HuH-7.5 (cell line): ENCODE results near the gene SNIP1.
"Not testable (repeated sequence)": the region's sequence is repeated elsewhere in the genome, so short reads cannot be mapped to it uniquely, and the experiment has no call there.

Experiments
- DNase-seq: peaks from one replicate; pipeline ENCODE4 v3.0.0; 2011; ENCODE audit warnings: low spot score

The SNIP1 gene, protein sequence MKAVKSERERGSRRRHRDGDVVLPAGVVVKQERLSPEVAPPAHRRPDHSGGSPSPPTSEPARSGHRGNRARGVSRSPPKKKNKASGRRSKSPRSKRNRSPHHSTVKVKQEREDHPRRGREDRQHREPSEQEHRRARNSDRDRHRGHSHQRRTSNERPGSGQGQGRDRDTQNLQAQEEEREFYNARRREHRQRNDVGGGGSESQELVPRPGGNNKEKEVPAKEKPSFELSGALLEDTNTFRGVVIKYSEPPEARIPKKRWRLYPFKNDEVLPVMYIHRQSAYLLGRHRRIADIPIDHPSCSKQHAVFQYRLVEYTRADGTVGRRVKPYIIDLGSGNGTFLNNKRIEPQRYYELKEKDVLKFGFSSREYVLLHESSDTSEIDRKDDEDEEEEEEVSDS

DNA sequence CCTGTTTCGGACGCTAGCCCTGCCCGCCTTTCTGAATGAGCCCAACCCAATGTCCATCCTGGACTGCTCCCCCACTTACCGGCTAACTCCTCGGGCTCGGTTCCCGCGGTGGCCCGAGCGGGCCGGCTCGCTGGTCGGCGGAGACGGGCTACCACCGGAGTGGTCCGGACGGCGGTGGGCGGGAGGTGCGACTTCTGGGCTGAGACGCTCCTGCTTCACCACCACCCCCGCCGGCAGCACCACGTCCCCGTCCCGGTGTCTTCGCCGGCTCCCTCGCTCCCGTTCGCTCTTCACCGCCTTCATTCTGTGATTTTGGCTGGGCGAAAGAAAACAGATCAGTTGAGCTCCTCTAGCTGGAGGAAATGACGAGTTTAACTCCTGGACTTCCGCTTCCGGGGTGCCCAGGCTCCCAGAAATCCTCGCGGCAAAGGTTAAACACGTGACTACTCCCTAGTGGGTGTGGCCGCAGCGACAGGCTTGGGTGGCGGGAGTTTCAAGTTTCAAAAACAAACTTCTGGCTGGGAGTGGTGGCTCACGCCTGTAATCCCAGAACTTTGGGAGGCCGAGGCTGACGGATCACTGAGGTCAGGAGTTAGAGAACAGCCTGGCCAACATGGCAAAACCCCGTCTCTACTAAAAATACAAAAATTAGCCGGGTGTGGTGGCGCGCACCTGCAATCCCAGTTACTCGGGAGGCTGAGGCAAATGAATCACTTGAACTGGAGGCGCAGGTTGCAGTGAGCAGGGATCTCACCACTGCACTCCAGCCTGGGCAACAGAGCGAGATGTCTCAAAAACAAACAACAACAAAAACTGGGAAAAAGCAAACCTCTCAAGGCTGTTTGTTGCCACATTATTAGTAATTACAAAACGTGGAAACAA, at the start of gene SNIP1:
Gene SNIP1, minus strand, starts transcription at position 367 of the 882 bp plus-strand sequence. Its CDS starts 64 bp downstream, at position 303.
- DNase-seq: peak; percentile 90

DNA sequence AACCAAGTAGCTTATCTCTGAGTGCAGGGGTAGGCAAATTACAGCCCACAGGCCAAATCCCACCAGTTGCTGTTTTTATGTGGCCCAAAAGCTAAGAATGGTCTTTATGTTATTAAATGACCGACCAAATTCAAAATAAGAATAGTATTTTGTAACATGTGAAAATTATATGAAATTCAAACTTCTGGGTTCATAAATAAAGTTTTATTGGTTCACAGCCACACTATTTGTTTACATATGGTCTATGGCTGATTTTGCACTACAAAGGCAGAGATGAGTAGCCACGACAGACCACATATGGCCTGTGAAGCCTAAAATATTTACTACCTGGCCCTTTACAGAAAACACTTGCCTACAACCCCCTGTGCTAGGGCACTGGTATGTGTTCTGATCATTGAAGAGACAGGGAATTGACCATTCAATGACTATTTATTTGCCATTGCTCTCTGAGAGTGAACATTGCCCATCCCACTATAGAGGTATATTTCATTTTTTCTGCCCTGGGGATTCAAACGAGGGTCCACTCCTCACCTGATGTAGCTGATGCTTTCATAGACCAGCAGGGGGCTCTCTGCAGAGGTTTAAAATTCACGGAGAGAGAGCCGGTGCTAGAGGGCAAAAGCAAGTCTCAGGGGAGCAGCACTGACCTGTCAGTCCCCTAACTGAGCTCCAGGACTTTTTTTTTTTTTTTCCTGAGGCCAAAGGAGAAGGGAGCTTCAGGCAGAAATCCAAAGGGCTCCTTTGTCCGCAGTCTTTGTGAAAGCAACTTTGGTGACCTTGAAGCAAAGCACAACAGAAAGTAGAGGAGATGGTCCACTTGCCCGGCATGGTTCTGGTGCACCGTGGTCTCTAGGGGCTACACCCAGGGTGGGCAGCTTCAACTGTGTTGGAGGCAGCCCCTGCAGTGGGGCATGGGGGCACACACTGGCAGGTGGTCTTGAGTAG, 48.9 kb upstream of the SNIP1 start:
- DNase-seq: peak; percentile 56

DNA sequence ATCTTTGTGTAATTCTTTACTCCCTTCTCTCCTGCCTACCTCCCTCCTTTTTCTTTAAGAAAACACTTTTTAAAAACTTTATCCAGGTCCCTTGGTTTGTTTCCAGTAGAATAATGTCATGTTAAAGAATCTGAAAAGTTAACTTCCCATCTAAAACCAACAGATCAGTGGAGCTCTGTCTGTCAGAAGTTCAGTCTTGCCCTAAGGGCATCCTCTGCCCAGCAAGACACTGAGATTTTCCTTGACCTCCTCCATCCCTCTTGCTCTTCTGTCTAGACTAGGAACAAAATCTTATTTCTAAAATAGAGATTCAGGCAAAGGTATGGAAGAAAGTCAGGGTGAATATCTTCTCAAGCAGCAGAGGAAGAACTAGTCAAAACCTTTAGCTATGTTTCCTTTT, 47.3 kb upstream of the SNIP1 start:
- no peak for DNase-seq

DNA sequence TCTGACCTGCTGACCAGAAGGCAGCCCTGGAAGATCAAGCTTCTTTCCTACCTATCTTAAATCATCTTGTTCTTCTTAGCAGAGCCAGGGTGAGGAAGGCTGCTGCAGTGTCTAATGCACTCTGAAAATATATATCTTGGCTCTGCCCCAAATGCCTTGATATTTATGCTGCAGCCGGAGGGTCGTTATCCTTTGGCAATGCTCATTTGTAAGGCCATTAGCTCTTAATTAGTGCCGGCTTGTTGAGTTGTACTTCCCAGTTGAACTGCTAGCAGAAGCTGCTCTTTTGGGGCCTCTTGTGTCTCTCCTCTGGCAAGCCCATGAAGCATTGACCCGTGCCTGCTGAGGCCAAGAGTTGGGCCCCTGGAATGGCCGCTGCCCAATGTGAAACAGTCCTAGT, 45.8 kb upstream of the SNIP1 start:
- DNase-seq: no peak

DNA sequence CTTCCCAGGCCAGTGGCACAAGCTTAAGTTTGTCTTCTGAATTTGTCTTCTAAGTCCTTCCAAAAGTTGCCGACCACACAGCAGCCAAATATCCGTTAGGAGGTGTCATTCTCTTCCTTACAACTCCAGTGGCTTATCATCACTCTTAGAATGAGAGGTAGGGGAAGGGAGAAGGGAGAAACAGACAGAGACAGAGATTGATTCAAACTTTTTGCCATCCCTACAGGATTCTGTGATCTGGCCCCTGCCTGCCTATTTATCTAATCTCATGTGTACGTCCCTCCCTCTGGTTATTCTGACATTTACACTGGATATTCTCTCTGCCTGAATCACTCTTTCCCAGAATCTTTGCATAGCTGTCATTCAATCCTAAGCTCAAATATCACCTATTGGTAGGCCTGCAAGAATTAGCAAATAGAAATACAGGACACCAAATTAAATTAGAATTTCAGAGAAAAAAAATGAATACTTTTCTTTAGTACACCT, 42.1 kb upstream of the SNIP1 start:
- DNase-seq: no peak

DNA sequence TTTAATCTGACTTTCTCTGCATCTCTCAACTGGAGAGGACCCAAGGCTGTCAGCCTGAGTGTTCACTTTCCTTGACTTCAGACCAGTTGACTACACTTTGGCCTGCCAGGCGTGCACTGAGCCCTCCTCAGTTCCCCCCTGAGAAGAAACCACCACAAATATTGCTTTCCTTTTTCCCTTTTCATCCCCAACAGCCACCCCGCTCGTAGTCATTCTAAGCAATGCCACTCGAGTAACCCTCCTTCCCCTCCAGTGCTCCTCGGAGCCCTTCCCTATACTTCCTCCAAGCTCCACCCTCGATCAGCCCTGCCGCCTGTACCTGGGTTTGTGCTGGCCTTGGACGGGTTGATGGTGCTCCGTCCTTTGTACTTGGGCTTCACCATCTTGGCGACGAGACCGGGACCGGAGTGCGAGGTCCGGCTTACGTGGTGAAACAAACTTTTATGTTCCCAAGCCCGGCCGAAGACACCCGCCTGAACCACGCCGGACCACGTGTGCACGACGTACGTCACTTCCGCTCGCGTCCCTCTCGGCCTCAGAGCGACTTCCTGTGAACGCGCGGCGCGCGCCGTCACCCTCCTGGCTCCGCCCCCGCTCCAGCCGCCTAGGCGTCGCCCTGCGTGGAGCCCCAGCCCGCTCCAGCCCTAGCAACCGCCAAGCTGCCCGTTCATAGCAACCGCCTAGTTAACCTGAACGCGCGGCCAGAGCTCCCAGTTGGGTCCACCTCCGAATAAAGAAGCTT, 41.5 kb upstream of the SNIP1 start, which contains the start of gene GNL2:
Gene GNL2, minus strand, starts transcription at position 498 of the 742 bp plus-strand sequence. Its CDS starts 115 bp downstream, at position 383.
- DNase-seq: peak; percentile 91

DNA sequence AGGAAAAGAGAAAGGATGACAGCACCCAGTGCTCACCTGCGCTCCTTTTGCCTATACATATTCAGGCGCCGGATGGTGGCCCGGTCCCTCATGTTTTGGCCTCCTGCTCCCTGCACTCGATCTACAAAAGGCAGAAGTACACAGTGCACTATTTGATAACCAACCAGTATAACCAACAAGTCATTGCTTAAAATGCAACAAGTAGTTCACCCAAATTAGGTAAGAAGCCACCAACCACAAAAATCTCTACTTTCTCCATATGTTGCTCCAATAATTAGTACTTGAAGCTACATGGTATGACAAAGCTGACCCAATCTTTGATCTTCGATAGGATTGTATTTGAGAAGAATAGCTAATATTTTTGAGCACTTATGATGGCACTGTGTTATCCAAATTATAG, 39.6 kb upstream of the SNIP1 start:
- no peak for DNase-seq

DNA sequence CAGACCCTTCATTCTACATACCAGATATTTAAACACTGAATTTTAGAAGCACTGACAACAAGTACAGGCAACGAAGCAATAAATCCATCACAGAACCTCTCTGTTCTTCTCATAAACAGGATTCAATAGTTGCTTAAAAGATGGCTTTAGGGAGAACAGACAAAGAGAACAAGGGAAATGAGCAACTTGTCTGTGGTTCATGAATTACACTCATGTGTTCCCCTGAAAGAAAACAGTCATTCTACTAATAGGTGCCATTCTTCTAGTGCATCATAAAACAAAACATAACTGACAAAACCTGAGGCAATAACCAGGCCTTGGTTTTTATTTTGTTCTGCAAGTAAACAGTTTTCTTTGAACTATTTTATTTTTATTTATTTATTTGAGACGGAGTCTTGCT, 34.8 kb upstream of the SNIP1 start:
- no peak for DNase-seq

DNA sequence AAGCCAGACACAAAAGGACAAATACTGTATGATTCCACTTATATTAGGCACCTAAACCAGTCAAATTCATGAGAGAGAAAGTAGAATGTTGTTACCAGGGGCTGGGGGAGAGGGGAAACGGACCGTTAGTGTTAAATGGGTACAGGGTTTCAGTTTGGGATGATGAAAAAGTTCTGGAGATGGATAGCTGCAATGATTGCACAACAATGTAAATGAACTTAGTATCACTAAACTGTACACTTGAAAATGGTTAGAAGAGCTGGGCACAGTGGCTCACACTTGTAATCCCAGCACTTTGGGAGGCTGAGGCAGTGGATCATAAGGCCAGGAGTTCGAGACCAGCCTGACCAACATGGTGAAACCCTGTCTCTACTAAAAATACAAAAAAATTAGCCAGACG, 30.5 kb upstream of the SNIP1 start:
- not testable (repeated sequence) for DNase-seq

DNA sequence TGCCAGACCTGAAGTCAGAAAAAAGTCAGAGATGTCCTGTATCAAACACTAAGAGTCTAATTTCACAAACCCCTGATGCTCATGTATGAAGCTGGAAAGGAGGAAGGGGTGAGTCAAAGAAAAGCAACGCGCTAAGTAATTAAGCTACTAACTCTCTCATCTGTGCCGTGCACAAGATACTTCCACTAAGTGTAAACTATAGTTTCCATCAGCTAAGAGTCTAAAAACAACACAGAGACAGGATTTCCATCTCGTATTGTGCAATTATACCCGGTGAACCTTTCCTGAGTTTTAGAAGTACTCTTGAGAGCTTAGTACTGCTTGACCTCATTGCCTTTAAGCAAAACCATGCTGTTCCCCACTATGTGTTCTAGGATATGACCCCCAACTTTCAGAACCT, 21.6 kb upstream of the SNIP1 start:
- no peak for DNase-seq

DNA sequence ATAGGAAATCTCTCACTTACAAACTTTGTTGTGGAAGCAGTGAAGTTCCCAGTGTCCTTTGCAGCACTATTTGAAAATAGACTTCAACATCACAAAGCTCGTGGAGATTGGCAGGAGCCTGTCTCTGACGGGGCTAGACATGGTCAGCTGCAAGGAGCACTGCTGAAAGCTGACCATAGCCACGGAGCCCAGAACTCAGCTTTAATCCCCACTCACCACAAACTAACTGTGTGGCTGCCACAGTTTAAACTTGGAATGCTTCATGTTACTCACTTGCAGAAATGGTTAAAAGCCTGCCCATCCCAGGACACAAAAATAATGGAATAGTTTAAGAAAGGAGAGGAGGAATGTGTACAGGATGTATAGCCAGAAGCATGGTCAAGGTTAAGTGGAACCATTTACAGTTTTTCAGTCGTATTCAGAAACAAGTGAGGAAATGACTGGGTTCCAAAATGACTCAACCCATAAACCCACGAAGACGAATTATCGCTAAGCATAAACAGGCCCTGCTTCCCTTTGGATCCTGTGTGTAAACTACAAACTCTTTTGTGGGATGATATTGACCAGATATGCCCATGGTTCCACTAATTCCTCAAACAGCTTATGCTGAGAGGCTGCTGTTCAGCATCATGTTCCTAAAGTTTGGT, 20.9 kb upstream of the SNIP1 start:
- DNase-seq: no peak

DNA sequence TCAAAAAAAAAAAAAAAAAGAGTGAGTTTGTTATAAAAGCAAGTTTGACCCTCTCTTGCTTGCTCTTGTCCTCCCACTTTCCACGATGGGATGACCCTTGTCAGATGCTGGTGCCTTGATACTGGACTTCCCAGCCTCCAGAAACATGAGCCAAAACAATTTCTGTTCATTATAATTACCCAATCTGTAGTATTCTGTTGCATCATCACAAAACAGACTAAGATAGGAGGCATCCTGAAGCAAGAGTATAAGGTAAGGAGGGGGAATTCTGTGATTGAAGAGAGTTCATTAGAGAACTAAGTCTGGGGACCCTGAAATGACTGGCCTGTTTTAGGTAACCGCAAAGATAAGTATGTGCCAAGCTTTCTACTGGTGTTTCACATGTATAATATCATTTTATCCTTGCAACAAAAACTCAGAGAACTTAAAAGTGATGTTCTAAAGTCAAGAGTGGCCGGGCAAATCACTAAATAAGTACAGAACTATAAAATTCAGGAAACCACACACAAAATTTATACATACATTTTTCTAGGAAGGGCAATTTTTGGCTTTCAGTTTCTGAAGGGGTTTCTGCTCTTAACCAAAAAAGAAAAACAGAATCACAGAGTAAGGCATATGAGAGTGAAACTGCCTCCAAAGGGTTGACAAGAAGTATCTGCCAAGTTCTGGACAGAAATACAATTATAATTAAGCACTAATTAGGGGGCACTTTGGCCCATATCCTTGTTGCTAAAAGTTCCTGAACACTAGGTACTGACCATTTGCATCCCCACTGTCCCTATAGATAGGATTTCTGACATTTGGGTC, 16.6 kb upstream of the SNIP1 start:
- DNase-seq: no peak

DNA sequence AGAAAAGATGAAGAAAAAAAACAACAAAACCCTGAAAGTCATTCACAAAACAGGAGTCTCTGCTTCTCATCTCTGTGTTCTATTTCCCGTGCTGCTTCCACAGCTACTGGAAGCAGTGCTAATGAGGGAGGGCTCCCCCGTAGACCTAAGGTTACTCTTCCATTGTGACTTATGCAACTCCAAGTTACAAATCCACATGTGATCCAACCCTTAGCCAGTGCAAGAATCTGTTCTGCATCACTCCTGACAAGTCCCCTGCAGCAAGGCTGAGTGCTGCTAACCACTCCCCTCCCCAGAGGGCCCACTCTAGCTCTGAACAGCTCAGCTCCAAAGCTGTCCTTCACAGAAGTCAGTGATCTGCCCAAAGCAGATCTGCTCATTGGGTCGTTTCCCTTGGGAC, 12.9 kb upstream of the SNIP1 start:
- DNase-seq: no peak

DNA sequence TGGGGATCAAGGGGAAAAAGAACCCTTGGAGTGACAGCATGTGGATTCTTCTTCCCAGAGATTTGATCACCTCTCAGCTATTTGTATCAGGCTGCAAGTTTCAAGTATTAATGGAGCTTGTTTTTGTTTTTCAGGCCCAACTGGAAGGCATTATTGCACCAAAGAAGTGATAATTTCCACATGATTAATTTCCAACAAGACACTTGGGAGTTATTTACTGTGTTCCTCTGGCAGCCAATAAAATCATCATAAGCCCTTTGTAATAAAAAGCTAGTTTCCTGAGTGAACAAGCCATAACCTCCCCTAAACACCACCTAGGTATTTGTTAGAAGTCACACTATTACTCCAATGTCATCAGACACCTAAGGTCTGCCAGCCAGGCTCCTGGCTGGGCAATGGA, 10.8 kb upstream of the SNIP1 start:
- DNase-seq: no peak

DNA sequence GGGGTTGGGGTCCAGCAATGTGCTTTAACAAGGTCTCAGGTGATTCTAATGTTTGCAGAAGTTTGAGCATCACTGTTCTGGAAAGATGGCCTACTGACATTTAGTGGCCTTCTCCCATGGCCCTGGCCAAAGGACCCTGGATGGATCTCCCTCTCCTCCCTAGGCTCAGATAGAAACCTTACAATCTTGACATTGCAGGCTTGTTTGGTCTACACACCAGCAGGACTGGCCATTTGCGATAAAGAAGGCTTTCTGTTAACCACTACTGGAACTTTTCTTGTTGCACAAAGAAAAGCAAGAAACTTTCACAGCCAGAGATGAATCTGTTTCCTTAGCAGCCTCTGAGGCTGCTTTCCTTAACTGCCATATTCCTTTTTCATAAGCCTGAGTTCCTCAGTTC, 8.9 kb upstream of the SNIP1 start:
- no peak for DNase-seq

DNA sequence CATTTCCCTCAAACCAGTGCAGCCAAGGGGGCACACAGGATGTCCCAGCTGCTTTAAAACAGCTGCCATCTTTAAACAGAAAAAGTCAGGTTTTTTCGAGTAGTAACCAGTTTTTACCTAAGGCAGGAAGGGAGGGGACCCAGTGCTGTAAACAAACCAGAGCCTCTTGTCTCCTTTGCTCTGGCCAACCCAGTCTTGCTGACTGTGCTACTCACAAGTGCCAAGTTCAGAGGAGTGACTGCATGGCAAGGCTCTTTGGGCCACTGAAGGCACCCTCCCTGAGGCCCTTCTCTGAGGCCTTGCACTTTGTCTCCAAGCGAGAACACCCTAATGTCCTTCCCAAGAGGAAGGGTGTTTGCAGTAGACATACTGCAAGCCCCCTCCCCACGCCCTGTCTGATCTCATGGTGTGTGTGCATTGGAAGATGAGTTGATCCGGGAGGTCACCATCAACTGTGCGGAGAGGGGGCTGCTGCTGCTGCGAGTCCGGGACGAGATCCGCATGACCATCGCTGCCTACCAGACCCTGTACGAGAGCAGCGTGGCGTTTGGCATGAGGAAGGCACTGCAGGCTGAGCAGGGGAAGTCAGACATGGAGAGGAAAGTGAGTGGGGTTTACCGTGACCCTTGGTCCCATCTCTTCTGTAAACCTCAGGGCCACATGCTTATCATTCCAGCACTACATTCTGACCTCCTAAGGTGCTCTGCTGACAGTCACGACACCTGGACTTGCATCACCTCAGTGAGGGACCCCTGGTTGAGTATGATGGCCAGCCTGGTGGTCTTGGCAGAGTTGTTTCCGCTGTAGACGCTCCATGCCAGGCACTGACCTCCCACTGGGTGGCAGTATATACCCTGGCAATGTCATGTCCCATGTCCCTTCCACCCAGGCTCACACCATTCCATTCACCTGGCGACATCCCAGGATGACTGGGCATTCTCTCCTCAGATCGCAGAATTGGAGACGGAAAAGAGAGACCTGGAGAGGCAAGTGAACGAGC, 7.3 kb upstream of the SNIP1 start:
- DNase-seq: peak; percentile 32

DNA sequence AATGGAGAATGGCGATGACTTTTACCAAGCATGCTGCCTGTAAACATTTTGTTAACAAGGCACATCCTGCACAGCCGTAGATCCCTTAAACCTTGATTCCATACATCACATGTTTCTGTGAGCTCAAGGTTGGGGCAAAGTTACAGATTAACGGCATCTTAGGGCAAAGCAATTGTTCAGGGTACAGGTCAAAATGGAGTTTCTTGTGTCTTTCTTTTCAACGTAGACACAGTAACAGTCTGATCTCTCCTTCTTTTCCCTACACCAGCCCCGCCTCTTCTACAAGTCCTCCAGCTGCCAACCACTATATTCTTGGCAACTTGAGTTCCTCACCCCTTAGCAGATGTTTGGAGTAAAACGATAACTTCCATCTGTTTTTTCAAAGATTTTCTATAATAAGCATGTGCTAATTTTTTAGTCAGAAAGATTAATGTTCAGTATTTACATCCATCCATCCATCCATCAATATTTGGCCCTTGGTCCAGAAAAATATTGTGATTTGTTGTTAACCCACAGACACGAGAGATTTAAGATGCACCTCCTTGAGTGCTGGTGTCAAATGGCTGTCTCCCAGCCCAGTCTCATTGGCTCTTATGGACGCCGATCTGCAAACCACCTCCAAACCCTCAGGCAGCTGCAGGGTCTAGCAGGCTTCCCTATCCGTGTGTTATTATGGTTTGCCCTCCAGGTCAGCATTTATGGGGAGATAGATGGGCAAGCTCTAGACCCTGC, 6.5 kb upstream of the SNIP1 start:
- DNase-seq: no peak

DNA sequence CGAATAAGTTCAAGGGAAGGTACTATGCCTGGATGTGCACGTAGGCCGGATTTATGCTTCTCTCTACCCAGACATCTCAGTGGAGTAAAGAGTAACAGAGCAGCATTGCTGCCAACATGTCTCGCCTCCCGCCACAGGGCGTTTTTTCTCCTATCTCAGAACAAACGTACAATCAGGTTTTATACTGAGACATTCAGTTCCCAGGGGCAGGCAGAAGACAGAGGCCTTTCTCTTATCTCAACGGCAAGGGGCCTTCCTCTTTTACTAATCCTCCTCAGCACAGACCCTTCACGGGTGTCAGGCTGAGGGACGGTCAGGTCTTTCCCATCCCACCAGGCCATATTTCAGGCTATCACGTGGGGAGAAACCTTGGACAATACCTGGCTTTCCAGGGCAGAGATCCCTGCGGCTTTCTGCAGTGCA, 5.9 kb upstream of the SNIP1 start:
- DNase-seq: not testable (repeated sequence)
